ENCODE measurements around the gene BCR.

Gene BCR

GRCh38 chr22:23184764-23185113, 4.4 kb downstream of the BCR start:
- Mint-ChIP-seq H3K27ac (peak overlapping the region; percentile 85 to 87), H3K9me3 (no peaks in the 10 kb centered on the region), H3K4me3 (peak overlapping the region; percentile 89 to 91), H3K27me3 (no peaks in the 10 kb centered on the region), H3K4me1 (ENCODE audit: low read depth in 2 of 2) (peaks cover 57 to 75% of the 10 kb centered on the region in 2 donors), H3K36me3 (ENCODE audit: insufficient read depth) (peaks cover 67% of the 10 kb centered on the region)
- ATAC-seq (replicated peaks) (no peak), DNase-seq (no peak)

- Mint-ChIP-seq H3K4me3 (peak overlapping the region; percentile 50 to 51), H3K4me1 (ENCODE audit: low read depth in 2 of 2) (peaks cover 63 to 86% of the 10 kb centered on the region in 2 donors), H3K9me3 (no peaks in the 10 kb centered on the region), H3K36me3 (ENCODE audit: insufficient read depth) (peaks cover 60% of the 10 kb centered on the region), H3K27me3 (no peaks in the 10 kb centered on the region), H3K27ac (peak overlapping the region; percentile 76 to 87)
- no peak for ATAC-seq (replicated peaks)
- no peak for DNase-seq
Observed at GRCh38 chr22:23187211-23187610, 6.9 kb downstream of the BCR start.

DNA sequence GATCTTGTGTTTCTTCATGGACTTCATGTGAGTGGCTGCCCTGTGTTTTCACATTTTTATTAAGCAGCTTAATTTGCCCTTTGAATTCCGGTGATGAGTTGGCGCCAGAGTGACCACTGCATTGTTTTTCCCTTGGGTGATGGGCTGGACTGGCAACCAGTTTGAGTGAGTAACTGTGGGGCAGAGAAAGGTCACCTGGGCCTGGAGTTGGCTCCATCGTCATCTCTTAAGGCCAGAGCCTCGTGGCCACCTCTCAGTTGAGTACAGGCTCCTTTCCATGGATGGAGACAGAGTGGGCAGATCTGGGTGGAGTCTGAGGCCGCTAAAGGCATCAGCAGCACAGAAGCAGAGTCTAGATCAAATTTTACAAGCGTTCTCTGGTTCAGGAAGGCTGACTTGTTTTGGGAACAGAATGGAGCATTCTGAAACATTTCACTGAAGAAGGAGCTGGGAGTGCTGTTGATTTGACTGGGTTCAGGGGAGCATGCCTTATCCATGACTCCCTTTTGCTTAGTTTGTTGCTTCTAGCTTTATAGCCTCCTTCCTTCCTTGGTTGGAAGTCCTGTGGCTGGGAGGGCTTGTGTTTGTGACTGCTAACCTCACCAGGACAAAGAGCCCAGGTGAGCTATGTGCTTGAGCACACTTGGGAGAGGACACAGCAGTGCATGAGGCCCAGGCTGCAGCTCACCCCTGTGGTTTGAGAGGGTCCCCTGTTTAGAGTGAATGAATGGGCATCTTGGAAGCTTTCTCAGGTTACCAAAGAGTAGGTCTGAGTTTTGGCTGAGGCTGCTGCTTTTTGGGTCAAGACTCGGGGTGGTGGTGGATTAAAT, 7.8 kb downstream of the BCR start:
- no peaks in the 10 kb centered on the region for H3K9me3 Mint-ChIP-seq
- DNase-seq: no peak
- H3K27ac Mint-ChIP-seq: peak overlapping the region; percentile 76 to 87
- peaks cover 62 to 84% of the 10 kb centered on the region in 2 donors for H3K4me1 Mint-ChIP-seq (ENCODE audit: low read depth in 2 of 2)
- peak overlapping the region in 1 of 2 donors; percentile 50 for H3K4me3 Mint-ChIP-seq
- ATAC-seq (replicated peaks): no peak
- H3K27me3 Mint-ChIP-seq: no peaks in the 10 kb centered on the region
- H3K36me3 Mint-ChIP-seq (ENCODE audit: insufficient read depth): peaks cover 63% of the 10 kb centered on the region

GRCh38 chr22:23190526-23190925, 10.2 kb downstream of the BCR start:
- DNase-seq (no peak), ATAC-seq (replicated peaks) (no peak)
- Mint-ChIP-seq H3K4me1 (ENCODE audit: low read depth in 2 of 2) (peaks cover 50 to 72% of the 10 kb centered on the region in 2 donors), H3K36me3 (ENCODE audit: insufficient read depth) (peaks cover 46% of the 10 kb centered on the region), H3K4me3 (no peak overlapping the region), H3K27me3 (no peaks in the 10 kb centered on the region), H3K27ac (no peak overlapping the region), H3K9me3 (no peaks in the 10 kb centered on the region)

- peak overlapping the region; percentile 56 to 69 for H3K27ac Mint-ChIP-seq
- H3K4me3 Mint-ChIP-seq: no peak overlapping the region
- H3K9me3 Mint-ChIP-seq: no peaks in the 10 kb centered on the region
- DNase-seq: no peak
- H3K4me1 Mint-ChIP-seq (ENCODE audit: low read depth in 2 of 2): peaks cover 46 to 62% of the 10 kb centered on the region in 2 donors
- ATAC-seq (replicated peaks): no peak
- H3K36me3 Mint-ChIP-seq (ENCODE audit: insufficient read depth): peaks cover 35% of the 10 kb centered on the region
- H3K27me3 Mint-ChIP-seq: no peaks in the 10 kb centered on the region
Observed at GRCh38 chr22:23192133-23192532, 11.8 kb downstream of the BCR start.

GRCh38 chr22:23192558-23192957, 12.2 kb downstream of the BCR start:
- H3K4me1 Mint-ChIP-seq (ENCODE audit: low read depth in 2 of 2): peaks cover 46 to 61% of the 10 kb centered on the region in 2 donors

DNA sequence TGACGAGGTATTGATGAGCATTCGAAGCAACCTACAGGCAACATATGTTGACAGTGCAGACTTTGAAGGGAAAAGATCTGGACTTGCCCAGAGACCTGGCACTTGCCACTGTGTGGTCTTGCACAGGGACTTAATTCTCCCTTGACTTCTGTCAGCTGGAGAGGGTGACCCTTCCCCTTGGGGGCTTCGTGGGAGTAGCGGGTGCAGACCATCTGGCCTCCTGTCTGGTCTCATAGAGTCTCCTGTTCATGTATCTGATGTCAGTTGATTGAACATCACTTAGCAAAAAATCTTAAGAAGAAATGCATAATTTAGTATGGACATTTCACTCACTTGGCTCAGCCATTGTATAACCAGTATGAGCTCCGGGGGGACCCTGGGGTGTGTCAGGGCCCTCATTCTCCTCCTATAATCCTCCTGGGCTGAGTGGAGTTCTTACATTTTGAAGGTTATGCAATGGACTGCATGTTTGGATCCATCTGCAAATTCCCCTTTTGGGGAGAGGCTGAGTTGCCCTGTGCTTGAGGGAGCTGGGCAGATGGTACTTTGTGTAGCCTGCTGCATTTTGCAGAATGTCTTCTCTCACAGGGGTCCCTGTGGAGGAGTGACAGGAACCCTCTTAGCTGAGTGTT, 13.0 kb downstream of the BCR start:
- Mint-ChIP-seq H3K4me1 (ENCODE audit: low read depth in 2 of 2) (peaks cover 42 to 60% of the 10 kb centered on the region in 2 donors), H3K27me3 (no peaks in the 10 kb centered on the region), H3K4me3 (no peak overlapping the region), H3K36me3 (ENCODE audit: insufficient read depth) (peaks cover 26% of the 10 kb centered on the region), H3K27ac (peak overlapping the region; percentile 56 to 71), H3K9me3 (no peaks in the 10 kb centered on the region)
- DNase-seq (no peak), ATAC-seq (replicated peaks) (no peak)

More at GRCh38 chr22:23192558-23192957, 12.2 kb downstream of the BCR start:
- no peaks in the 10 kb centered on the region for H3K27me3 Mint-ChIP-seq
- H3K4me3 Mint-ChIP-seq: no peak overlapping the region
- no peak for ATAC-seq (replicated peaks)
- no peak for DNase-seq
- H3K27ac Mint-ChIP-seq: peak overlapping the region; percentile 51 to 56
- peaks cover 31% of the 10 kb centered on the region for H3K36me3 Mint-ChIP-seq (ENCODE audit: insufficient read depth)
- no peaks in the 10 kb centered on the region for H3K9me3 Mint-ChIP-seq

- DNase-seq (no peak), ATAC-seq (replicated peaks) (no peak)
- no peak overlapping the region for H3K4me3 Mint-ChIP-seq
- H3K27ac Mint-ChIP-seq: peak overlapping the region in 1 of 2 donors; percentile 71
- H3K9me3 Mint-ChIP-seq: no peaks in the 10 kb centered on the region
- H3K4me1 Mint-ChIP-seq (ENCODE audit: low read depth in 2 of 2): peaks cover 43 to 61% of the 10 kb centered on the region in 2 donors
- no peaks in the 10 kb centered on the region for H3K27me3 Mint-ChIP-seq
- peaks cover 29% of the 10 kb centered on the region for H3K36me3 Mint-ChIP-seq (ENCODE audit: insufficient read depth)
Observed at GRCh38 chr22:23193882-23194281, 13.6 kb downstream of the BCR start.

- DNase-seq (no peak), ATAC-seq (replicated peaks) (no peak)
- peaks cover 40% of the 10 kb centered on the region for H3K36me3 Mint-ChIP-seq (ENCODE audit: insufficient read depth)
- no peaks in the 10 kb centered on the region for H3K9me3 Mint-ChIP-seq
- peak overlapping the region in 1 of 2 donors; percentile 87 for H3K27ac Mint-ChIP-seq
- no peaks in the 10 kb centered on the region for H3K27me3 Mint-ChIP-seq
- H3K4me3 Mint-ChIP-seq: no peak overlapping the region
- peaks cover 40 to 60% of the 10 kb centered on the region in 2 donors for H3K4me1 Mint-ChIP-seq (ENCODE audit: low read depth in 2 of 2)
Observed at GRCh38 chr22:23196165-23196564, 15.9 kb downstream of the BCR start.

- H3K27ac Mint-ChIP-seq: peak overlapping the region in 1 of 2 donors; percentile 87
- H3K4me3 Mint-ChIP-seq: no peak overlapping the region
- peaks cover 33 to 52% of the 10 kb centered on the region in 2 donors for H3K4me1 Mint-ChIP-seq (ENCODE audit: low read depth in 2 of 2)
- ATAC-seq (replicated peaks) (no peak), DNase-seq (no peak)
- peaks cover 37% of the 10 kb centered on the region for H3K36me3 Mint-ChIP-seq (ENCODE audit: insufficient read depth)
- H3K27me3 Mint-ChIP-seq: no peaks in the 10 kb centered on the region
- H3K9me3 Mint-ChIP-seq: no peaks in the 10 kb centered on the region
Observed at GRCh38 chr22:23197836-23198235, 17.5 kb downstream of the BCR start.

DNA sequence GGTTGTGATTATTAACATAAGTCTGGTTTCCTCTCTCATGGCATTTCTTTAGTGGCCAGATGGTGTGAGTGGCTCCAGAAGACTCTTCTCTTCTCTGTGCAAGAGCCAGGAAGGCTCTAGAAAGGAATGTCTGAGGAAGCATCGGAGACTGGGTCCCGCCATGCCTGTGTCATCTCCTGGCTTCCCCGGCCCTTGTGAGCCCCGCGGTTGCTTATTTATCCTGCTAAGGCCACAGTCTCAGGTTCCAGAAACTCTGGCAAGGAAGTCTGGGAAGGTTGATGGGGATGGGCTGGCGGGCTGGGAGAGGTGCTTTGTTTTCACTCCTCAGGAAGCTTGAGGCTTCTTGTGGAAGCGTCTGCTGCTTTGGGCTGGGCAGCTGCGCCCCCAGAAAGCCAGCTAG, 18.9 kb downstream of the BCR start:
- Mint-ChIP-seq H3K4me1 (ENCODE audit: low read depth in 2 of 2) (peaks cover 33 to 48% of the 10 kb centered on the region in 2 donors), H3K36me3 (ENCODE audit: insufficient read depth) (peaks cover 44% of the 10 kb centered on the region), H3K27me3 (no peaks in the 10 kb centered on the region), H3K9me3 (no peaks in the 10 kb centered on the region), H3K4me3 (no peak overlapping the region), H3K27ac (peak overlapping the region; percentile 52 to 74)
- ATAC-seq (replicated peaks) (no peak), DNase-seq (no peak)

DNA sequence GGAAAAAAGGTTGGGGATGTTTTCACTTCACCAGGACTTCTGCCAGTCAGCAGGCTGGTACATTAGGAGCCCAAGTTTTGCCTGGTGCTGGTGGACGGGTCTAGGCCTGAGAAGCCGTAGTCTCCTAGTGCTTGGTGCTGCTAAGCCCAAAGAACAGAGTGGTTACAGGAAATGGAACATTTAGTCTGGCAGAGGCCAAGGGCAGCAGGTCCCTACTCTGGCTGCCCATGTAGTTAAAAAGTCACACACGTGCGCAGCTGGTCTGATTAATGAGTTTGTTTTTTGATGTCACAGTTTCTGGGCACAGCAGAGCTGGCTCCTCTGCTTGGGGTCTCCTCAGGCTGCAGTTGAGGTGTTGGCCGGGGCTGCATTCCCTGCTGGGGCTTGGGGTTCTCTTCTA, 20.6 kb downstream of the BCR start:
- peak overlapping the region; percentile 72 to 78 for H3K27ac Mint-ChIP-seq
- H3K36me3 Mint-ChIP-seq (ENCODE audit: insufficient read depth): peaks cover 42% of the 10 kb centered on the region
- no peaks in the 10 kb centered on the region for H3K27me3 Mint-ChIP-seq
- ATAC-seq (replicated peaks): no peak
- no peaks in the 10 kb centered on the region for H3K9me3 Mint-ChIP-seq
- DNase-seq: no peak
- H3K4me1 Mint-ChIP-seq (ENCODE audit: low read depth in 2 of 2): peaks cover 36 to 46% of the 10 kb centered on the region in 2 donors
- no peak overlapping the region for H3K4me3 Mint-ChIP-seq

GRCh38 chr22:23202812-23203451, 22.6 kb downstream of the BCR start:
- Mint-ChIP-seq H3K4me1 (ENCODE audit: low read depth in 2 of 2) (peaks cover 41 to 47% of the 10 kb centered on the region in 2 donors), H3K27me3 (no peaks in the 10 kb centered on the region), H3K36me3 (ENCODE audit: insufficient read depth) (peaks cover 49% of the 10 kb centered on the region), H3K27ac (peak overlapping the region in 1 of 2 donors; percentile 79), H3K4me3 (no peak overlapping the region), H3K9me3 (no peaks in the 10 kb centered on the region)
- ATAC-seq (replicated peaks) (no peak), DNase-seq (no peak)
